Measurements from ENCODE around the gene THOC6.

- TF ChIP-seq ZNF350 (tag by site-specific recombination; IDR thresholded peaks at IDR 0.05) (no peak), KLF16 (tag by site-specific recombination; IDR thresholded peaks at IDR 0.05) (no peak), ZNF670 (tag by site-specific recombination; IDR thresholded peaks at IDR 0.05; ENCODE audit: low read depth) (no peak), SP7 (tag by site-specific recombination; IDR thresholded peaks at IDR 0.05) (no peak), ZNF560 (tag by site-specific recombination; IDR thresholded peaks at IDR 0.05; ENCODE audit: borderline replicate concordance) (no peak), ZNF768 (tag by site-specific recombination; IDR thresholded peaks at IDR 0.05) (no peak), SETDB1 (IDR thresholded peaks at IDR 0.05; ENCODE audit: insufficient read length, low read length) (no peak), ZBTB20 (tag by site-specific recombination; IDR thresholded peaks at IDR 0.05) (no peak), ATF2 (tag by site-specific recombination; IDR thresholded peaks at IDR 0.05; ENCODE audit: low read depth) (no peak), CTCF (tag by site-specific recombination; IDR thresholded peaks at IDR 0.05) (no peak), ZNF433 (tag by site-specific recombination; IDR thresholded peaks at IDR 0.05; ENCODE audit: low read depth) (no peak)
- TF ChIP-seq, protein P1, sequence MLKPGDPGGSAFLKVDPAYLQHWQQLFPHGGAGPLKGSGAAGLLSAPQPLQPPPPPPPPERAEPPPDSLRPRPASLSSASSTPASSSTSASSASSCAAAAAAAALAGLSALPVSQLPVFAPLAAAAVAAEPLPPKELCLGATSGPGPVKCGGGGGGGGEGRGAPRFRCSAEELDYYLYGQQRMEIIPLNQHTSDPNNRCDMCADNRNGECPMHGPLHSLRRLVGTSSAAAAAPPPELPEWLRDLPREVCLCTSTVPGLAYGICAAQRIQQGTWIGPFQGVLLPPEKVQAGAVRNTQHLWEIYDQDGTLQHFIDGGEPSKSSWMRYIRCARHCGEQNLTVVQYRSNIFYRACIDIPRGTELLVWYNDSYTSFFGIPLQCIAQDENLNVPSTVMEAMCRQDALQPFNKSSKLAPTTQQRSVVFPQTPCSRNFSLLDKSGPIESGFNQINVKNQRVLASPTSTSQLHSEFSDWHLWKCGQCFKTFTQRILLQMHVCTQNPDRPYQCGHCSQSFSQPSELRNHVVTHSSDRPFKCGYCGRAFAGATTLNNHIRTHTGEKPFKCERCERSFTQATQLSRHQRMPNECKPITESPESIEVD (tag by site-specific recombination; IDR thresholded peaks at IDR 0.05): no peak
Observed at GRCh38 chr16:3032624-3033023, 8.8 kb downstream of the THOC6 start.

Data from HEK293 (cell line).